K562 (cell line): Measurements from ENCODE around the gene ELOVL5. TPM values are rescaled to one million over a fixed set of nuclear protein-coding genes. Genes with fewer than 3 reads are reported as not detected.

Experiments
- ATAC-seq: fragments of 200-7000 bp; cut with Tn5 transposase; 3 replicates; pipeline ENCODE4 v1.9.1; 2020; ENCODE audit warnings: moderate library complexity
- BruUV-seq: library from RNA; stranded (reverse); fragments of 400-500 nt; replicated peaks from 2 replicates; lab custom pipeline; 2021; lab: Mats Ljungman, UMichigan
- CTCF ChIA-PET: fragments of 300-600 bp; formaldehyde crosslinking; extraction: SDS; loops from one replicate; lab custom pipeline; 2021; ENCODE audit warnings: low intra/inter-chr PET ratio; lab: Yijun Ruan, JAX
- POLR2A ChIA-PET: fragments of 300-600, 350-650 bp; sonication (Branson Sonifier 250); formaldehyde crosslinking; extraction: SDS; loops from one replicate; lab custom pipeline; 2021; ENCODE audit warnings: antibody characterized with exemption, inconsistent platforms; lab: Yijun Ruan, JAX
- DNase-seq, 4 experiments: peaks; one replicate each; pipeline versions ENCODE4 v3.0.0 to v3.0.0-alpha.2; 2011 to 2018; ENCODE audit warnings: low spot score in 3 of 4, mixed read lengths in 3 of 4; ENCODE audit errors: extremely low read depth in 1 of 4
- FAIRE-seq: peaks from 2 replicates; lab custom pipeline; 2011; peaks lifted over from hg19 to GRCh38; lab: Jason Lieb, UNC
- H2AFZ ChIP-seq: 2 replicates; pipeline ENCODE4 v1.6.0; 2011; ENCODE audit warnings: low read depth, low read length, control low read depth, inconsistent platforms
- H3K27ac ChIP-seq: fragments of 200-600 bp; 3 replicates; pipeline ENCODE4 v1.8.0; 2011; ENCODE audit warnings: low read depth, mild to moderate bottlenecking, control low read depth, inconsistent platforms, low read length, moderate library complexity, mixed read lengths; ENCODE audit errors: extremely low read depth
- H3K27me3 ChIP-seq, 2 experiments: fragments of 300-600 bp in 1 of 2; 2 replicates in 1 of 2; 3 replicates in 1 of 2; pipeline versions ENCODE4 v1.6.0 to v1.8.0; 2011; ENCODE audit warnings: inconsistent platforms in 2 of 2, low read length in 2 of 2, mild to moderate bottlenecking in 1 of 2, mixed read lengths in 1 of 2, moderate library complexity in 1 of 2; ENCODE audit not compliant: control insufficient read depth in 2 of 2, insufficient read depth in 2 of 2
- H3K36me3 ChIP-seq: fragments of 300-600 bp; 3 replicates; pipeline ENCODE4 v1.8.0; 2011; ENCODE audit warnings: mild to moderate bottlenecking, low read length, inconsistent platforms; ENCODE audit not compliant: control insufficient read depth, insufficient read depth
- H3K4me1 ChIP-seq, 2 experiments: fragments of 200-600 bp in 1 of 2; replicated peaks in 1 of 2; 2 replicates in 1 of 2; 3 replicates in 1 of 2; pipeline versions ENCODE4 v1.5.1 to v1.8.0; 2011; ENCODE audit warnings: inconsistent platforms in 2 of 2, low read length in 2 of 2, mild to moderate bottlenecking in 1 of 2, mixed read lengths in 1 of 2, moderate library complexity in 1 of 2; ENCODE audit not compliant: control insufficient read depth in 2 of 2, insufficient read depth in 2 of 2
- H3K4me2 ChIP-seq: 2 replicates; pipeline ENCODE4 v1.6.1; 2011; ENCODE audit warnings: low read length, control low read depth, inconsistent platforms, mixed read lengths; ENCODE audit not compliant: insufficient read depth
- H3K4me3 ChIP-seq: fragments of 200-600 bp; sonication (generic), shearing (Covaris generic); 2 replicates; pipeline ENCODE4 v1.5.1; 2016; ENCODE audit warnings: control low read depth, inconsistent platforms
- H3K79me2 ChIP-seq: fragments of 200-600 bp; 3 replicates; pipeline ENCODE4 v1.8.0; 2011; ENCODE audit warnings: low read length, inconsistent platforms; ENCODE audit not compliant: control insufficient read depth, insufficient read depth
- H3K9ac ChIP-seq, 2 experiments: 2 replicates each; pipeline versions ENCODE4 v1.6.0 to v1.6.1; 2011; ENCODE audit warnings: low read depth in 2 of 2, low read length in 2 of 2, control low read depth in 1 of 2, inconsistent platforms in 1 of 2, mild to moderate bottlenecking in 1 of 2, mixed read lengths in 1 of 2; ENCODE audit not compliant: insufficient read depth in 1 of 2
- H3K9me1 ChIP-seq: one replicate; pipeline ENCODE4 v1.6.0; 2011; ENCODE audit warnings: inconsistent platforms, mild to moderate bottlenecking, low read length, moderate library complexity; ENCODE audit not compliant: control insufficient read depth, insufficient read depth
- H3K9me3 ChIP-seq: replicated peaks from 2 replicates; pipeline ENCODE4 v1.5.1; 2011; ENCODE audit warnings: low read depth, low read length, inconsistent platforms; ENCODE audit not compliant: control insufficient read depth, insufficient read depth
- H4K20me1 ChIP-seq: replicated peaks from 2 replicates; pipeline ENCODE4 v1.6.1; 2011; ENCODE audit warnings: low read length, inconsistent platforms, mixed read lengths; ENCODE audit not compliant: control insufficient read depth, insufficient read depth
- EP300 ChIP-seq: IDR thresholded peaks from 2 replicates; pipeline ENCODE4 v1.6.1; 2012; ENCODE audit warnings: low read length, improper control_type of control experiment
- GTF3C2 ChIP-seq: IDR thresholded peaks from 3 replicates; pipeline ENCODE4 v1.6.1; 2011; ENCODE audit warnings: borderline replicate concordance, mild to moderate bottlenecking, moderate library complexity; ENCODE audit not compliant: insufficient read length; ENCODE audit errors: extremely low read depth
- HEY1 ChIP-seq: fragments of 250-450 bp; sonication (Bioruptor Pico); IDR thresholded peaks from 2 replicates; pipeline ENCODE4 v1.5.0; 2020; ENCODE audit warnings: mild to moderate bottlenecking, moderate library complexity, borderline replicate concordance
- RBM15 ChIP-seq: fragments of 200-400 bp; formaldehyde crosslinking; IDR thresholded peaks from 2 replicates; pipeline ENCODE4 v1.6.1; 2018; ENCODE audit warnings: mild to moderate bottlenecking, low read length, moderate library complexity; ENCODE audit not compliant: insufficient read depth
- SMAD1 ChIP-seq: fragments of 150-350 bp; IDR thresholded peaks from 2 replicates; pipeline ENCODE4 v1.6.1; 2014; ENCODE audit warnings: low read length, low read depth; ENCODE audit not compliant: partially characterized antibody
- SRF ChIP-seq, 2 experiments: fragments of 250-450, 450-650 bp in 1 of 2; sonication (Bioruptor Pico) in 1 of 2; sonication (generic) in 1 of 2; formaldehyde crosslinking; IDR thresholded peaks; 2 replicates each; pipeline versions ENCODE4 v1.5.0 to v1.5.1; 2020 to 2022; ENCODE audit warnings: mild to moderate bottlenecking in 1 of 2, missing genetic modification reagents in 1 of 2
- TAF1 ChIP-seq: IDR thresholded peaks from 2 replicates; pipeline ENCODE4 v1.6.1; 2011; ENCODE audit warnings: mild to moderate bottlenecking, low read length, moderate library complexity; ENCODE audit not compliant: insufficient read depth, control insufficient read depth, severe bottlenecking; ENCODE audit errors: extremely low read depth
- TCF3 ChIP-seq: sonication (generic); formaldehyde crosslinking; IDR thresholded peaks from 2 replicates; pipeline ENCODE4 v1.4.0; 2020; ENCODE audit warnings: mild to moderate bottlenecking, missing genetic modification reagents
- ZNF395 ChIP-seq: fragments of 200-800 bp; sonication (Bioruptor generic); IDR thresholded peaks from 2 replicates; pipeline ENCODE4 v1.6.1; 2017; ENCODE audit warnings: missing genetic modification characterization, missing compliant biosample characterization
- ZNF639 ChIP-seq, 2 experiments: fragments of 200-800 bp in 1 of 2; sonication (Bioruptor generic) in 1 of 2; sonication (generic) in 1 of 2; formaldehyde crosslinking in 1 of 2; IDR thresholded peaks in 1 of 2; conservative IDR thresholded peaks in 1 of 2; 2 replicates each; pipeline versions ENCODE4 v1.5.0 to v1.6.1; 2016 to 2020; ENCODE audit warnings: missing compliant biosample characterization in 1 of 2, missing genetic modification characterization in 1 of 2, missing genetic modification reagents in 1 of 2
- WGBS: fragments of 100-300 bp; shearing (Covaris generic); methylation state at CpG from one replicate; pipeline ENCODE4 v1.1.6; 2016; ENCODE audit warnings: low coverage, mixed read lengths; ENCODE audit not compliant: insufficient coverage; ENCODE audit errors: missing lambda C conversion rate; 5-methylcytosine and 5-hydroxymethylcytosine counted together
- in situ Hi-C: fragments of 300-500 bp; cut with MboI; formaldehyde crosslinking; loops from 4 replicates; pipeline ENCODE4 v1.15.0; 2018; ENCODE audit warnings: inconsistent platforms, mixed read lengths
- intact Hi-C: fragments of 100-400 bp; cut with micrococcal nuclease; formaldehyde crosslinking; loops from 2 replicates; pipeline ENCODE4 v1.14.2; 2022
- polyA plus RNA-seq, 8 experiments: library from polyadenylated mRNA; depleted of rRNA in 4 of 8; stranded (reverse) in 5 of 8; unstranded in 3 of 8; fragments of >200 nt; fragmentation: Nextera tagmentation in 2 of 8; fragmentation: Illumina TruSeq in 1 of 8; extraction: Ambion mirVana in 2 of 8; extraction: Trizol in 1 of 8; gene quantifications; 2 replicates each; pipeline versions ENCODE4 v1.2.1 to v1.2.3, GENCODE V29; 2011 to 2014; ENCODE audit warnings: inconsistent platforms in 1 of 8, missing spikeins in 1 of 8
- total RNA-seq, 7 experiments: library from RNA; depleted of rRNA in 6 of 7; stranded (reverse); fragments of >200 nt in 6 of 7; fragmentation: Illumina TruSeq in 2 of 7; extraction: Trizol in 2 of 7; gene quantifications; 2 replicates each; pipeline versions ENCODE4 v1.2.1 to v1.2.3, GENCODE V29; 2011 to 2021; ENCODE audit warnings: low replicate concordance in 1 of 7

Gene ELOVL5
- total and polyA plus RNA-seq, 9 of the 15 experiments (the other 6 are each of a cell fraction or from before 2014, with no cell fraction given), result 70.6 to 245 (median 132) TPM

- intact Hi-C loops (loop anchor here (5.0 kb wide), 1 partner anchor 36 kb away; the partner anchor contains the start of gene ELOVL5), in situ Hi-C loops (no loop called here)
- H3K36me3 ChIP-seq, result peaks cover 13% of the 10 kb centered on the region; the same call in 2 of the 3 replicates
- ChIA-PET POLR2A (interaction anchor here (0.6 to 2.6 kb wide), 3 partner anchors 11 to 37 kb away, joined by 3 to 17 read pairs (median 7); no protein-coding TSS in a partner anchor), CTCF (no interaction called here)
- 17% methylated on average over 6 of the region's 6 CpGs for whole genome bisulfite sequencing
- no TSS peak for BruUV-seq
- H2AFZ ChIP-seq, result no peak overlapping the region
- peak; percentile 12 for ATAC-seq
- no peaks in the 10 kb centered on the region for H3K27me3 ChIP-seq
- peaks cover 20 to 85% of the 10 kb centered on the region in 2 experiments for H3K4me1 ChIP-seq
- peaks cover 7% of the 10 kb centered on the region for H3K9me1 ChIP-seq
- peak overlapping the region; percentile 58 to 85; a peak in 3 of 4 replicates for H3K9ac ChIP-seq
- no peak for FAIRE-seq
- H3K27ac ChIP-seq, result peak overlapping the region; percentile 86
- H3K4me2 ChIP-seq, result peak overlapping the region; percentile 58
- 0 out of 2 replicates have a peak overlapping the region, but pooled peaks have one; percentile 1 for H3K4me3 ChIP-seq
- H3K79me2 ChIP-seq, result peaks cover 98% of the 10 kb centered on the region
- H4K20me1 ChIP-seq, result peaks cover 9% of the 10 kb centered on the region
- DNase-seq, result no peak
- no peaks in the 10 kb centered on the region for H3K9me3 ChIP-seq
- TF ChIP-seq EP300 (peak; percentile 19; the same call in 1 of the 2 replicates), TCF3 (CRISPR knock-in tag) (peak; percentile 34; the same call in 1 of the 2 replicates), HEY1 (no peak), GTF3C2 (no peak), RBM15 (no peak), ZNF395 (CRISPR knock-in tag) (0 out of 2 replicates have a peak, but pooled peaks have one; percentile 1), SRF (CRISPR knock-in tag; IDR thresholded peaks at IDR 0.05) (0 out of 4 replicates have a peak, but pooled peaks of 1 of the 2 experiments have one; percentile 28), ZNF639 (CRISPR knock-in tag; conservative IDR thresholded peaks at IDR 0.05 in 1 of 2, IDR thresholded peaks at IDR 0.05 in 1 of 2) (0 out of 4 replicates have a peak, but pooled peaks of 1 of the 2 experiments have one; percentile 25), TAF1 (no peak), SMAD1 (no peak)
Measured at GRCh38 chr6:53310771-53311585, 37.8 kb downstream of the ELOVL5 start.
